Measurements from ENCODE around the gene SSBP4. TPM values are rescaled to one million over a fixed set of nuclear protein-coding genes. Genes with fewer than 3 reads are reported as not detected.

SSBP4 gene
- total and polyA plus RNA-seq, 9 of the 15 experiments (the other 6 are each of a cell fraction or from before 2014, with no cell fraction given), result 1.1 to 189 (median 39.0) TPM

DNA sequence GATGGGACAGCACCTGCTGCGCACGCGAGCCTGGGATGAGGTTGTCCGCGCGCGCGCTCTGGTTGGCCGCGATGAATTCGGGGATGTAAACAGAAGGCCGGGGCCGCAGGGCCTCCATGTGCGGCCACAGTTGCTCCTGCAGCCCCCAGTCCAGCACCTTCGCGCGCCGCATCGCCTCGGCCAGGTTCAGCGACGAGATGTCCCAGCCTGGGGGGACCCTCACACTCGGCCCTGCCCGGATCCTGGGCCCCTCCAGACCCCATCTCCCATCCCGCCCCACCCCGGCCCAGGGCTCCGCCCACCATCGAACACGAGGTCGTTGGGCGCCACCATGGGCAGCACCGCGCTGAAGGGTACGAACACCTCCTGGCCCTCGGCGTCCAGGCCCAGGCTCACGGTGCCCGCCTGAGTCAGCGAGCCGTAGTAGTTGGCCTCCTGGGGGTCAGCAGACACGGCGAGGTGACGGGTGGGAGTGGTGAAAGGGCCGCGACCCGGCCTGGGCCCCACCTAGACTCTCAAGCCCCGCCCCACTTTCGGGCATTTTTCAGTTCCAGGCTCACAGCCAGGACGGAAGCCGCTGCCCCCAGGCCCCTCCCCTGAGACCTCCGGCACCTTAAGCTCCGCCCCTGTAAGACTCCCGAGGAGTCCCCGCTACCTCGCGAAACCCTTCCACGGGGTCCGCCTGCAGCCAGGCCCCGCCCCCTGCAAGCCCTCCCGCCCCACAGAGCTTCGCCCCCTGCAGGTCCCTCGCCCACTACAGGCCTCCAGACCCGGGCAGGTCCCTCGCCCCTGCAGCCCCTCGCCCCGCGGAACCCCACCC is 17.7 kb downstream of the SSBP4 start (continued):
- TF ChIP-seq, protein P1, sequence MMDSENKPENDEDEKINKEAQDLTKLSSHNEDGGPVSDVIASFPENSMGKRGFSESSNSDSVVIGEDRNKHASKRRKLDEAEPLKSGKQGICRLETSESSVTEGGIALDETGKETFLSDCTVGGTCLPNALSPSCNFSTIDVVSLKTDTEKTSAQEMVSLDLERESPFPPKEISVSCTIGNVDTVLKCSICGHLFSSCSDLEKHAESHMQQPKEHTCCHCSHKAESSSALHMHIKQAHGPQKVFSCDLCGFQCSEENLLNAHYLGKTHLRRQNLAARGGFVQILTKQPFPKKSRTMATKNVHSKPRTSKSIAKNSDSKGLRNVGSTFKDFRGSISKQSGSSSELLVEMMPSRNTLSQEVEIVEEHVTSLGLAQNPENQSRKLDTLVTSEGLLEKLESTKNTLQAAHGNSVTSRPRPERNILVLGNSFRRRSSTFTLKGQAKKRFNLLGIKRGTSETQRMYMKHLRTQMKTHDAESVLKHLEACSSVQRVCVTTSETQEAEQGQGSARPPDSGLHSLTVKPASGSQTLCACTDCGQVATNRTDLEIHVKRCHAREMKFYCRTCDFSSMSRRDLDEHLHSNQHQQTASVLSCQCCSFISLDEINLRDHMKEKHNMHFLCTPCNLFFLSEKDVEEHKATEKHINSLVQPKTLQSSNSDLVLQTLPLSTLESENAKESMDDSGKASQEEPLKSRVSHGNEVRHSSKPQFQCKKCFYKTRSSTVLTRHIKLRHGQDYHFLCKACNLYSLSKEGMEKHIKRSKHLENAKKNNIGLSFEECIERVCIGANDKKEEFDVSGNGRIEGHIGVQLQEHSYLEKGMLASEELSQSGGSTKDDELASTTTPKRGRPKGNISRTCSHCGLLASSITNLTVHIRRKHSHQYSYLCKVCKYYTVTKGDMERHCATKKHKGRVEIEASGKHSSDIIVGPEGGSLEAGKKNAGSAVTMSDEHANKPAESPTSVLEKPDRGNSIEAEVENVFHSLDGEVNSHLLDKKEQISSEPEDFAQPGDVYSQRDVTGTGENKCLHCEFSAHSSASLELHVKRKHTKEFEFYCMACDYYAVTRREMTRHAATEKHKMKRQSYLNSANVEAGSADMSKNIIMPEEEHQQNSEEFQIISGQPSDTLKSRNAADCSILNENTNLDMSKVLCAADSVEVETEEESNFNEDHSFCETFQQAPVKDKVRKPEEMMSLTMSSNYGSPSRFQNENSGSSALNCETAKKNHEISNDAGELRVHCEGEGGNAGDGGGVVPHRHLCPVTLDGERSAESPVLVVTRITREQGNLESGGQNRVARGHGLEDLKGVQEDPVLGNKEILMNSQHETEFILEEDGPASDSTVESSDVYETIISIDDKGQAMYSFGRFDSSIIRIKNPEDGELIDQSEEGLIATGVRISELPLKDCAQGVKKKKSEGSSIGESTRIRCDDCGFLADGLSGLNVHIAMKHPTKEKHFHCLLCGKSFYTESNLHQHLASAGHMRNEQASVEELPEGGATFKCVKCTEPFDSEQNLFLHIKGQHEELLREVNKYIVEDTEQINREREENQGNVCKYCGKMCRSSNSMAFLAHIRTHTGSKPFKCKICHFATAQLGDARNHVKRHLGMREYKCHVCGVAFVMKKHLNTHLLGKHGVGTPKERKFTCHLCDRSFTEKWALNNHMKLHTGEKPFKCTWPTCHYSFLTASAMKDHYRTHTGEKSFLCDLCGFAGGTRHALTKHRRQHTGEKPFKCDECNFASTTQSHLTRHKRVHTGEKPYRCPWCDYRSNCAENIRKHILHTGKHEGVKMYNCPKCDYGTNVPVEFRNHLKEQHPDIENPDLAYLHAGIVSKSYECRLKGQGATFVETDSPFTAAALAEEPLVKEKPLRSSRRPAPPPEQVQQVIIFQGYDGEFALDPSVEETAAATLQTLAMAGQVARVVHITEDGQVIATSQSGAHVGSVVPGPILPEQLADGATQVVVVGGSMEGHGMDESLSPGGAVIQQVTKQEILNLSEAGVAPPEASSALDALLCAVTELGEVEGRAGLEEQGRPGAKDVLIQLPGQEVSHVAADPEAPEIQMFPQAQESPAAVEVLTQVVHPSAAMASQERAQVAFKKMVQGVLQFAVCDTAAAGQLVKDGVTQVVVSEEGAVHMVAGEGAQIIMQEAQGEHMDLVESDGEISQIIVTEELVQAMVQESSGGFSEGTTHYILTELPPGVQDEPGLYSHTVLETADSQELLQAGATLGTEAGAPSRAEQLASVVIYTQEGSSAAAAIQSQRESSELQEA (IDR thresholded peaks at IDR 0.05; ENCODE audit: low read depth), result no peak
- TF ChIP-seq SETDB1 (IDR thresholded peaks at IDR 0.05; ENCODE audit: low read length) (no peak), ZNF57 (CRISPR knock-in tag; IDR thresholded peaks at IDR 0.05) (no peak), SIN3A (IDR thresholded peaks at IDR 0.05; ENCODE audit: borderline replicate concordance in 2 of 2, control insufficient read depth in 1 of 2, low read depth in 2 of 2, low read length in 2 of 2) (peak; percentile 50 to 75; a peak in 3 of 4 replicates), NFIC (IDR thresholded peaks at IDR 0.05) (peak; percentile 72), HDAC8 (tag; IDR thresholded peaks at IDR 0.05) (no peak), ZC3H11A (IDR thresholded peaks at IDR 0.05; ENCODE audit: low read depth, low read length) (no peak), SP2 (IDR thresholded peaks at IDR 0.05; ENCODE audit: extremely low read depth, low read depth, low read length, poor library complexity, severe bottlenecking) (no peak), KHSRP (IDR thresholded peaks at IDR 0.05) (no peak), CHD4 (IDR thresholded peaks at IDR 0.05; ENCODE audit: insufficient read depth, insufficient replicate concordance, low read depth, low read length, poor library complexity, severe bottlenecking) (no peak), KLF6 (CRISPR knock-in tag; IDR thresholded peaks at IDR 0.05; ENCODE audit: borderline replicate concordance) (0 out of 2 replicates have a peak, but pooled peaks have one; percentile 14), ELF2 (CRISPR knock-in tag; IDR thresholded peaks at IDR 0.05) (no peak)
- TF ChIP-seq, protein P2, sequence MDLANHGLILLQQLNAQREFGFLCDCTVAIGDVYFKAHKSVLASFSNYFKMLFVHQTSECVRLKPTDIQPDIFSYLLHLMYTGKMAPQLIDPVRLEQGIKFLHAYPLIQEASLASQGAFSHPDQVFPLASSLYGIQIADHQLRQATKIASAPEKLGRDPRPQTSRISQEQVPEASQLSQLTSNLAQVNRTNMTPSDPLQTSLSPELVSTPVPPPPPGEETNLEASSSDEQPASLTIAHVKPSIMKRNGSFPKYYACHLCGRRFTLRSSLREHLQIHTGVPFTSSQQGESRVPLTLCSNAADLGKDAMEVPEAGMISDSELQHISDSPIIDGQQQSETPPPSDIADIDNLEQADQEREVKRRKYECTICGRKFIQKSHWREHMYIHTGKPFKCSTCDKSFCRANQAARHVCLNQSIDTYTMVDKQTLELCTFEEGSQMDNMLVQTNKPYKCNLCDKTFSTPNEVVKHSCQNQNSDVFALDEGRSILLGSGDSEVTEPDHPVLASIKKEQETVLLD (IDR thresholded peaks at IDR 0.05), result no peak
- TF ChIP-seq, protein P3, sequence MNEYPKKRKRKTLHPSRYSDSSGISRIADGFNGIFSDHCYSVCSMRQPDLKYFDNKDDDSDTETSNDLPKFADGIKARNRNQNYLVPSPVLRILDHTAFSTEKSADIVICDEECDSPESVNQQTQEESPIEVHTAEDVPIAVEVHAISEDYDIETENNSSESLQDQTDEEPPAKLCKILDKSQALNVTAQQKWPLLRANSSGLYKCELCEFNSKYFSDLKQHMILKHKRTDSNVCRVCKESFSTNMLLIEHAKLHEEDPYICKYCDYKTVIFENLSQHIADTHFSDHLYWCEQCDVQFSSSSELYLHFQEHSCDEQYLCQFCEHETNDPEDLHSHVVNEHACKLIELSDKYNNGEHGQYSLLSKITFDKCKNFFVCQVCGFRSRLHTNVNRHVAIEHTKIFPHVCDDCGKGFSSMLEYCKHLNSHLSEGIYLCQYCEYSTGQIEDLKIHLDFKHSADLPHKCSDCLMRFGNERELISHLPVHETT (CRISPR knock-in tag; conservative IDR thresholded peaks at IDR 0.05 in 1 of 2, IDR thresholded peaks at IDR 0.05 in 1 of 2), result no peak

Data from K562 (cell line).